Measurements from ENCODE around the gene SPTAN1.
A peak's percentile ranks its signal among the peaks of the same experiment; 100 is the strongest.
"Not testable (repeated sequence)": the region's sequence is repeated elsewhere in the genome, so short reads cannot be mapped to it uniquely, and the experiment has no call there.

SPTAN1 gene

DNA sequence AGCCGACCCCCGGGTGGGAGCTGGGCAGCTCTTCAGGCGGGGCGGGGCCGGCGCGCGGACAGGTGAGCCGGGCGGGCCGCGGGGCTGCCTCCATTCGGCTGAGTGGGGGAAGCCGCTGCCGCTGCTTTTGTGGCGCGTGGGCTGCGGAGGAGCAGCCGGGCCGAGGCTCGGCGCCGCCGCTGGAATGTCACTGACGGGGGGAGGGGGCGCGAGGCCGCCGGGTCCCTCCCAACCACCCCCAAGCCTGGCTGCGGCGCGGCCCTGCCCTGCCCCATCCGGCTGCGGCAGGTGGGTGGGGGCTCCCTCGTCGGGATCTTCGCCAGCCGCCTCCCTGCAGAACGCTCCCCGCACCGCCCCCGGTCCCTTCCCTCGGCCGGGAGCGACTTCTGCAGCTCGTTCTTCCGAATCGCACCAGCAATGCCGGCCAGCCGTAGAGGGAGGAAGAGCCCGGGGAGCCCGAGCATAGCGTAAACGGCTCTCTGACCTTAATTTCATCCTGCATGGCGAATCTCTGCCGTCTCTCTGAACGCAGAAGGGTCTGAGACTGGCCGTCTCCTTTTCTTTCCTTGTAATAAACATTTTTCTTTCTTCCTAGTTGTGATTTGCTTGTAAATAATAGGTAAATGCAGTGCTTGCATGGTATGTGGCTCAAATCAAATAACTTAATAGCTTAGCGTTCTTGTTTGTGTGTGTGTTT is 505 bp downstream of the SPTAN1 start:
- DNase-seq (ENCODE audit: low spot score), result peak; percentile 80

DNA sequence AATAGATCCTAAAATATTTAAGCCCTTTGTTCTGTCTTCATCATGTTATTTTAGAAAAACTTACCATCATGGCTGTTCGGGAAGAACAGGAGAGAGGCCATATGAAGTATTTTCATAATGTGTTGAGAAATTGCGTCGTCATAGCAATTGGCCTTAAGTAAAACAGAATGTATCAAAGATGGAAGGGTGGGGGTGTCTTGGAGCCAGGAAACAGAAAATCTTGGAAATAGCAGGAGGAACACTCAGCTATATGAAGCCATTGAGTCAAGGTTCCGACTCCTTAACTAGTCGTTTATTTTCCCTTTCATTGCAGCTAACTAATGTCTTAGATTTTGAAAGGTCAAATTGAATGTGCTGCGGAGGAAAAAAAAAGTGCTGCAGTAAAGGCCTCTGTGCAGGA is 1.3 kb downstream of the SPTAN1 start:
- DNase-seq (ENCODE audit: low spot score), result no peak

DNA sequence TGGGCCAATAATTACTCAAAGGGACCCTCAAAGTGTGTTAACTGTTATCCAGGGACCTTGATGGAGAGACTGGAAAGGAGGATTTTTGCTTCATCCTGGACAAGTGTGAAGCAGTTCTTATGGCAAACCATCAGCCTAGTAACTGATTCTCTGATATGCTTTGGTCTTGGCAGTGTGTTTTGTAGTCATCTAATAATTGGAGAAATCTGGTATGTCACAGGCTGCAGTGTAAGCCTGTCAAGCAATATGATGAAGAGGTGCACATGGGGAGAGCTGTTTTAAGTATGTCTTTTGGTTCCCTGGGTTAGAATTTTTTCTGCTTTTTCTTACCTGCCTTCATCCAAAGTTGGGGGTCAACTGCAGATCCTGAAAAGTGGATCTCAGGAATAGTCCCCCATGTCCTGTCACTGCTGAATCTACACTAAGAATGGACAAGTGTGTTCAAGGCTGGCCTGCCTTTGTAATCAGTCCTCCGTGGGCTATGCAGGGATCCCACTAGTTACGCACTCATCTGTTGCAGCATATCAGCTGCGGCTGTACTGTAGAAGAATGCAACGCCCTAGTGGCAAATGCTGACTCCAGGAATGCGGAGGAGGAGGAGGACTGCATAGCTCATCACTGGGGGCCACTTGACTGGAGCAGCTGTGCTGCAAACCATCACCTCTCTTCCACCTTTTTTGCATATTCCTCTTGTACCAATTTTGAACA is 1.9 kb downstream of the SPTAN1 start:
- DNase-seq (ENCODE audit: low spot score), result no peak

DNA sequence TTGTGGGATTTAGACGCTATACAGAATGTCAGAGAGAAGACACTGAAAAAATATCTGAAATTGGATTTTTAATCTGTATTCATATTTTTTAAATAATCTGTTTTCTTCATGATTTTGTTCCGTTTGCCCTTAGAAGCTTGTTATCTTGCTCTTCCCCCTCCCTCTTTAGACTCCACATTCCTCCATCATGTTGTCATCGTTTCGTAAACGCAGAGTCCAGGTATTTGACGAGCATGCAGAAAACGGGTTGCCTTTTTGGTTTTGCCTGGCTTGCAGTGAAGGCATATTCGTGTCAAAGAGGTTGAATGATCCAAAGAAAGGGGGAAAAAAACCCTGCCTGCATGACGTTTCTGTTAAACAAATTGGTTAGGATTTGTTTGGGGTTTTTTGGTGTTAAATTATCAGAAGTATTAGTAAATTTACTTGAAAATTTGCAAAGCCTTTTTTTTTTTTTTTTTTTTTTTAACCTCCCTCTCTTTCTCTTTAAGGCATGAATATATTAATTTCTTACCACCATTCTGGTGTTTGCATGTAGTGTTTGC is 2.9 kb downstream of the SPTAN1 start:
- DNase-seq (ENCODE audit: low spot score), result no peak

DNA sequence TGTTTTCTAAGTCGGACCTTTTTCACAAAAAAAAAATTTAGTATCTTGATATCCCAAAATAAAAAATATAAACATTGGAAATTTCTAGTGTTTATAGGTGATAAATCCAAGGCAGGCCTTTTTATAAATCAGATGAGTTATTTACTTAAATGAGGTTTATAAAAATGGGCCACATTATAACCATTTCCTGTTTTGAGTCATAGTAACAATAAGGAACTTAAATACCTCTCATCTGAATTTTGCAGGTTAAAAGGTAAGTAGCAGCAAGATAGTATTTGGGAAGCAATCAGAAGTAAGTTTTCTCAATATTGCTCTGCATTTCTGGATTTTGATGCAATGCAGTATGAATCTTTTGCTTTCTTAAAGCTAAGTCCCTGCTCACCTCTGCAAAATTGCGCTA is 3.9 kb downstream of the SPTAN1 start:
- no peak for DNase-seq (ENCODE audit: low spot score)

DNA sequence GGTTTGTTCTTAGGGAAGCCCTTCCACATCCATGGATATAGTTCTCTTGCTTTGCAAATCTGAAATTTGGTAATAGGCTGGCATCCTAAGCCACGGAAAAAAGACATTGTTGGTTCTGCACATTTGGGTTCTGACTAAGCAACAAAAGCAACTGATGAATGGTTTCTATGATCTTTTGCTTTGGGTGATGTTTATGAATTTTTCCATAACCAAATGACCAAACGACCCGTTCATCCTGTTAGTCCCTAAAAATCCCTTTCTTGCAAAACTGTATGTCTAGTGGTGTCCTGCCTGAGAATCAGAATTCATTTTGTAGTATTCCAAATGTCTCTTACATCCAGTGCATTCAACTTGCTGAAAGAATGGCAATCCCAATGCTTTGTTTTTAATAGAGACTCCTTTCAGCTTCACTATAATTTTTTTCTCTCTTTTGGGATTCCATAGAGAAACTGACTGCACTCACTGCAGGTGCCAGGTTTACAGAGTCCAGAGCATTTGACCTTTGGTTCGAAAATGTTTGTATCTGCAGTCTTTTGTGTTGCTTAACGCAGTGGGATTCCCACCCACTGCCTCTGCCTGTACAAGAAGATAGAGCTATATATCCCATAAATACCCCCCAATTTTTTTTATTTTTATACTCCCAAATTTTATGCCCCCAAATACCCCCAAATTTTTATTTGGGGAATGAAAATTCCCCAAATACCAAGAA is 4.7 kb downstream of the SPTAN1 start:
- DNase-seq (ENCODE audit: low spot score), result no peak

DNA sequence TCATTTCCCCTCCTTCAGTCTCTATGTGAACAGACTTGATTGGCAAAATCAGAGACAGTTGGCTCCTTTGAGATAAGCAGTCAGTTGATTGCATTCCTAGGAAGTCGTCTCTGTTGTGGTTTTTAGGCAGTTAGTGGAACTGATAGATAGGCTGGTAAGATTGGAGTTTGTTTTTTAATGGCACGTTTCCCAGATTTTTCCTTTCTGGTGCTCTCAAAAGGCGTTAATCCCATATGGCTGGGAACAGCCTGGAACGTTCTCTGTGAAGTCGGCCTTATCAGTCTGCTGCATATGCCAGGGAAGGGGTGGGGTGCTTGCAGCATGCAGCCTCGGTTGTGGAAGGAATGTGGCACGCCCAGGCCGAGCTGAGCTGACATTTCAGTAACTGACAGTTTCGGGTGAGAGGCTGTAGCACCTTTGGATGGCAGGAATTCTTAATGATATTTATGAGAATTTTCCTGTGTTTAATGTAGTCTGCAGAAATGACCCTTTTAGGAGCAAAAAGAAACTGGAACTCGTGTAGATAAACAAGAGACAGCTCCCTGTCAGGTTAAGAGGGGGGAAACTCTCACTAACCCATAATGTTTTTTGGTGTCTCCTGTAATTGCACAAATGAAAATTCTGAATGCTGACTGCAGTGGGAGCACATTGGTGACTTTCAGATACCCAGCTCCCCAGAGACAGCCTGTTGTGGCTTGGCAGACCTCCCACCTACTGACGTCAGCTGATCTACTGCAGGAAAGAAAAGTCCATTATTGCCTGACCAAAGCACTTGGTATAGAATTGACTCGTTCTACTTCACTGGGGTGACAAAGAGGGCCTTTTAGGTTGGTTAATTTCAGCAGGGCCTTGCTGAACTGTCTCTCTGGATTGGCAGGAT is 6.3 kb downstream of the SPTAN1 start:
- peak; percentile 57 for DNase-seq (ENCODE audit: low spot score)

DNA sequence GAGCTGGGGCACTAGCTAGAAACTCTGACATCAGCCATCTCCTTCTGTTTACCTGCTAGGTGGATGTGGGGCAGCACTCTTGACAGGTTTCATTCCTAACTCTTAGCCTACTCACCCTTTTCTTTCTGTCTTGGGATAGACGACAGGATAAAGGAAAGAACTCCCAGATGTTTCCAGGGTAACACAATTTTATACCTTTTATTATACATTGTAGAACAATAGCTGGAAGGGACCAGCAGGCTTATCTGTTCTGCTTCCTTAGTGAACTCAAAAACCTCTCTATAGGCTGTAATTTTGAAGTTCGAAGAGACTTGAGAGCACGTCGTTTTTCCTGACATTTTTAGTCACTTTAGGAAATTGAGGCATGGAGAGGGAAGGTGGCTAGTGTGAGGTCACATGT is 13.2 kb downstream of the SPTAN1 start:
- no peak for DNase-seq (ENCODE audit: low spot score)

DNA sequence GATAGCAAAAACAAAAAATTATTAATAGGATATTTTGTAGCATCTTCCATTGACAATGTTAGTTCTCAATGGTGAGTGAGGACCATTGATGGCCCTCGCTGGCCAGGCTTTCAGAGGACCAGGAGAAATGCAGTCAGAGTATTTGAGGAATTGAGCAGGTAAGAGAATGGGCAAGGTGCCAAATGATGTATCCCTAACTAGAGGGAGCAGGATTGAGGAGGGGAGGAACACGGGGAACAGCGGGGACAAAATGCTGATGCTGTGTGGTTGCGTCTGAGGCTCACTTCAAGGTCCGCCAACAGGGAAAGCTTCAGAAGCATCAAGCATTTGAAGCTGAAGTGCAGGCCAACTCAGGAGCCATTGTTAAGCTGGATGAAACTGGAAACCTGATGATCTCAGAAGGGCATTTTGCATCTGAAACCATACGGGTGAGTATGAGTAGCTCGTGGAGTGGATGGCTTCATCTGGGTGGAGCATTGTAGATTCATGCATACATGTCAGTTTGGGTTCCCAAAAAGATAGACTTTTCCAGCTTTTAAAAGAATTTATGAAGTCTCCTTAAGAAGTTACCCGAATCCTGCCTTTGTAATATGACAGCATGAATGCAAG is 16.2 kb downstream of the SPTAN1 start:
- no peak for DNase-seq (ENCODE audit: low spot score)

DNA sequence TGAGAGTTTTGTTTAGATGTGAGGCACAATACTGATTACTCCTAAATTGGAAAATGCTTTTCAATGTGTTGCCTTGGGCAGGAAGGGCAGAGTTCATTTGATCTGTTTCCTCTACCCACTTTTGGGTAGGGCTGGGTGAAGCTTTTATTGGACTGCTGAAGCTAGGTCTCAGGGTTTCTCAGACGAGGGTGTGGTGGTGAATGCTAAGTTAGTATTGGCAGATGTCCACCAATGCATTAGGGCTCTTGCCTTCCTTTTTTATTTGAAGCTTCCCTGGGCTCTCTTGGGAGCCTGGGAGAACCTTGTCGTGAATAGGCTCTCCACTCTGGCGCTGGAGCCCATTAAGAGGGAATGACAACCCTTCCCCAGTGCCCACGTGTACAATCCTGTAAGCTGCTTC is 23.1 kb downstream of the SPTAN1 start:
- DNase-seq (ENCODE audit: low spot score), result no peak

DNA sequence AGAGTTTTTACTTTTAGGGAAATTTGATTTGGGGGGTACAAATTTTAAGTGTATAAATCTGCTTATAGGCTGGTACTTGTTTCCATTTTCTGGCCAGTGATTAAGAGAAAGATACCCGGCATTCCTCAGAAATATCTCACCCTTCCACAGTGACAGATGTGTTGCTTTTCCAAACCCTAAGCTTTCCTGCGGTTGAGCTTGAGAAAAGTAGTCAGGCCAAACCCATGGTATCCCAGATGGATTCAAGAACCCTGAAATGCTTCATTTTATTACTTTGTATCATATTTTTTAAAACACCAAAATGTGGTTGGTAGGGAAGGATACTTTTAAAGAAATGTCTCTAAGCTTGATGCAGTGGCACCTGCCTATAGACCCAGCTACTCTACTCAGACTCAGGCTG is 23.5 kb downstream of the SPTAN1 start:
- no peak for DNase-seq (ENCODE audit: low spot score)

DNA sequence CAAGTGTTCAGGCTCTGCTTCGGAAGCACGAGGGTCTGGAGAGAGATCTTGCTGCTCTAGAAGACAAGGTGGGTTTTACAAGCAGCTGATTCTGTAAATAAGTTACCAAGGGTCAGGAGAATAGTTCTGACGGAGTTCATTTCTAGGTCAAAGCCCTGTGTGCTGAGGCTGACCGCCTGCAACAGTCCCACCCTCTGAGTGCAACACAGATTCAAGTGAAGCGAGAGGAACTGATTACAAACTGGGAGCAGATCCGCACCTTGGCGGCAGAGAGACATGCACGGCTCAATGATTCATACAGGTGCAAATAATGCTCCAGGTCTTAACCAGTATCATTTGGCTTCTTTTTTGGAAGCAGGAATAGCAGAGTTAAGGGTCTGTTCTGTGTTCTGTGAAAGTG is 24.8 kb downstream of the SPTAN1 start:
- DNase-seq (ENCODE audit: low spot score), result no peak

DNA sequence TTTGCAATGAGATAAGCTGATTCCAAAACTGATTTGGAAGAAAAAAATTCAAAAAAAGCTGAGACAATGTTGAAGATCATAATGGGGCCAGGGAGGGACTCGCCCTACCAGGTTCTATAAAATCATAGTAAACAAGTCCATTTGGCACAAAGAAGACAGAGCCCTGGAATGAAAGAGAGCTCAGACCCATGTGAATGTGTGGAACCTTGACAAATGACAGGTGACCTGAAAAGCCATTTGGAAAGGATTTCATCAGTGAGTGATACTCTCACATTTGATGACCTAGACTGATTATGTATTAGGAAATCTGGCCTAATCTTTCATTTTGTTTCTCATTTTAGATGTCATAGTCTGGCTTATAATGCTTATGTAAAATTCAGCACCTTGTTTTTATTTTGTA is 26.8 kb downstream of the SPTAN1 start:
- DNase-seq (ENCODE audit: low spot score), result no peak

DNA sequence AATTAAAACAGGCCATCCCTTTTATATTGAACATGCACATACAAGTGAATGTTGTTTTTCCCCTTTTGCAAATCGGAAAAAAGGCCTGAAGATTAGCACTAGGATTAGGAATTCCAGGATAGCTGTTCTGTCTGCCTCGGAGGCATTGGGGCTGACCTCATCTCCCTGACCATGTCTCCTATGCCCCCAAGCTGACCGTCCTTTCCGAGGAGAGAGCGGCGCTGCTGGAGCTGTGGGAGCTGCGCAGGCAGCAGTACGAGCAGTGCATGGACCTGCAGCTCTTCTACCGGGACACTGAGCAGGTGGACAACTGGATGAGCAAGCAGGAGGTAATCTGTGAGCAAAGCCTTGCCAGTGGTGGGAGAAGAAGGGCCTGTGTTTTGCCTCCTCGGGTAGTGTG is 28.3 kb downstream of the SPTAN1 start:
- DNase-seq (ENCODE audit: low spot score), result no peak

DNA sequence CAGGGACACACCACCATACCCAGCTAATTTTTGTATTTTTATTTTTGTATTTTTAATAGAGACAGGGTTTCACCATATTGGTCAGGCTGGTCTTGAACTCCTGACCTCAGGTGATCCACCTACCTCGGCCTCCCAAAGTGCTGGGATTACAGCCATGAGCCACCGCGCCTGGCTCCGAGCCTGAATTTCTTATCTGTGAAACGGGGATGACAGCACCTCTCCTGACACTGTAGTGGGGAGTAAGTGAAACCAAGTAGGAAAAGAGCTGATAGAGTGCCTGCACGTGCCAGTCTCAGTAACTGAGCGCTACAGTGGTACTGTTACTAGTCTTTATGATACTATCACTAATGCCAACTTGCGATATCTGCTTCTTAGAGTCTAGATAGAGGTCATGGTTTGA is 32.8 kb downstream of the SPTAN1 start:
- not testable (repeated sequence) for DNase-seq (ENCODE audit: low spot score)

DNA sequence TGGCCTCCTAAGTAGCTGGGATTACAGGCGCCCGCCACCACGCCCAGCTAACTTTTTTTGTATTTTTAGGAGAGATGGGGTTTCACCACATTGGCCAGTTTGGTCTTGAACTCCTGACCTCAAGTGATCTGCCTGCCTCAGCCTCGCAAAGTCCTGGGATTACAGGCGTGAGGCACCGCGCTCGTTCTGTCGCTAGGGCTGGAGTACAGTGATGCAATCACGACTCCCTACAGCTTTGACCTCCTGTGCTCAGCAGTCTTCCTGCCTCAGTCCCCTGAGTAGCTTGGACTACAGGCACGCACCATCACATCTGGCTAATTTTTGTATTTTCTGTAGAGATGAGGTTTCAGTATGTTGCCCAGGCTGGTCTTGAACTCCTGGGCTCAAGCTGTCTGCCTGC is 34.5 kb downstream of the SPTAN1 start:
- DNase-seq (ENCODE audit: low spot score), result not testable (repeated sequence)

DNA sequence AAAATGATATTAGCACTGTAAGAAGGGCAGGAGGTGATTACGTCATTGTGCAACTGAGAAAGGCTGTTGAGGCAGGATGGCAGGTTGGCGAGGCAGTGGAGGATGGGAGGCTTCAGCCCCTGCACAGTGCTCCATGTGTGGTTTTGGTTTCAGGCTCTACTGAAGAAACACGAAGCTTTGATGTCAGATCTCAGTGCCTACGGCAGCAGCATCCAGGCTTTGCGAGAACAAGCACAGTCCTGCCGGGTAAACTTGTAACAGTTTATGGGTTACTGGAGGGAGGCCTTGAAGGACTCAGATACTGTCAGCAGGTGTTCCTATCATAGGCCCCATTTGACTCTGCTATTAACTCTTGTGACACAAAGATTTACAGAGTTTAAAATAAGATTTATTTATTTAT is 35.1 kb downstream of the SPTAN1 start:
- DNase-seq (ENCODE audit: low spot score), result no peak

DNA sequence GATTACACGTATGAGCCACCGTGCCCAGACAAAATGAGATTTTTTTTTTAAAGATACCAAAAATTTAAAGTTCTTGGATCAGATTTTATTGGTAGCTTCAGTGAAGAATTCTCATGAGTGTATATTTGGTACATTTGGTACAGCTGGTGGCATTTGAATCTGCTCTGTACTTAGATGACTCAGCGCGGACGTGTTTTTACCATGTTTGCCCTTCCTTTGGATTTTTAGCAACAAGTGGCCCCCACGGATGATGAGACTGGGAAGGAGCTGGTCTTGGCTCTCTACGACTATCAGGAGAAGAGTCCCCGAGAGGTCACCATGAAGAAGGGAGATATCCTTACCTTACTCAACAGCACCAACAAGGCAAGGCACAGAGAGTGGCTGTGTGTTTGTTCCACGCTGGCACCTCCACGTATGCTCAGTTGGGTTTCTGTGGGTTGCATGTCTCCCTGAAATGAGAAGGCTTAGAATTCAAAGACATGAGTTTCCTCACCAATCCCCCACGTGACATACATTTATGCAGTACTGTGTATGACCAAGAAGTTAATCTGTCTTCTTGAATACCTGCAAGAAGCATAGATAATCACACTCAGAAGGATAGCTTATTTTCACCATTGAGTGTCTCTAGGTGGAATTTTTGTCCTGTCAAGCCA is 36.3 kb downstream of the SPTAN1 start:
- DNase-seq (ENCODE audit: low spot score), result no peak

DNA sequence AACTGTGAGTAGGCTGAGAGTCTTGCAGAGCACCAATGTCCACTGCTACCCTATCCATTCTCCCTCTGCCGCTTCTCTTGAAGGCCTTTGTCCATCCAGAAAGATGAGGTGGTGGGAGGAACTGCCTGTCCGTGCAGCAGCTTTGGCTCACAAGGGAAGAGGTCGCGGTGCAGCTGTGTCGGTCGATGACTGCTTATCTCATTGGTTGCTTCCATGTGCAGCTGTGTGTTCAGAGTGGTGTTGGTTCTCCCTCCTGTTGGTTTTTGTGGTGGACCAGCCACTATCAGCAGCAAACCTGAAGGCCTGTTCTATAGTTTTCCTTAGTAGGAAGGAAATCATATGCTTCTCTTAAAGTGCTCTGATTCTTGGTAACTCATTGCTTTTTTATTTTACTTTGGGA is 40.7 kb downstream of the SPTAN1 start:
- no peak for DNase-seq (ENCODE audit: low spot score)

DNA sequence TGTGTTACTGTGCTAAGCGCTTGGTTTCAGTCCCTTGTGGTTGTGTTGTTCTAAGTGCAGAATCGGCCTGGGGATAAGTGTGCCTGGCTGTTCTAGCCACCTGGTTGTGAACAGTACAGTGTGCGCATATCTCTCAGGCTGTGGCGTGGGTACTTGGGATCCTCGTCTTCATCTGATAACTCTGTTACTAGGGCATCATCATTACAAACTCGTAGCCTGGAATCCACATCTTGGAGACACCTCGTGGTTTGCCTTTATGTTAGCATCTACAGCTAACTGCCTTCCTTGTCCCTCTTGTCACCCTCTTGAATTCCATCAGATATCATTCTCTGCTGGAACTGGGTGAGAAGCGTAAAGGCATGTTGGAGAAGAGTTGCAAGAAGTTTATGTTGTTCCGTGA is 41.5 kb downstream of the SPTAN1 start:
- no peak for DNase-seq (ENCODE audit: low spot score)

DNA sequence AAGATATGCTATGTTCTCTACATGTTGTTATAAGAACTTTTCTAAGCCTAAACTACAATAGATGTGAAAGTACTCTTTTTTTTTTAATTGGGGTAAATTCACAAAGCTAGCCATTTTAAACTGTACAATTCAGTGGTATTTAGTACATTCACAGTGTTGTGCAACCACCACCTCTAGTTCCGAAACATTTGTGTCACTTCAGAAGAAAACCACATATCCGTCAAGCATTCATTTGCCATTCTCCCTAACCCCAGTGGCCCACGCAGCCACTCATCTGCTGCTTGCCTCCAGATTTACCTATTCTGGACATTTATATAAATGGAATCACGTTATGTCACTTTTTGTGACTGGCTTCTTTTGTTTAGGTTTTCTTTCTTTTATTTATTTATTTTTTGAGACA is 43.1 kb downstream of the SPTAN1 start:
- DNase-seq (ENCODE audit: low spot score), result no peak

Data from D341Med (cell line).